Central memory CD4-positive, alpha-beta T cell (primary cell): ENCODE measurements around the gene GAR1.
"Not testable (repeated sequence)": the region's sequence is repeated elsewhere in the genome, so short reads cannot be mapped to it uniquely, and the experiment has no call there.

Experiments
- DNase-seq: peaks from one replicate; pipeline ENCODE4 v3.0.0; 2022

Gene GAR1

GRCh38 chr4:109846395-109847098, 31.0 kb downstream of the GAR1 start:
- no peak for DNase-seq

- no peak for DNase-seq
These were observed 32.4 kb downstream of the GAR1 start, which contains the start of gene LRIT3 for GRCh38 chr4:109847896-109848442. Gene LRIT3 (plus strand): TSS chr4:109848107. CDS start chr4:109848202, 95 bp downstream.

- no peak for DNase-seq
These were observed 32.9 kb downstream of the GAR1 start for GRCh38 chr4:109848501-109848900.

GRCh38 chr4:109850601-109851000, 35.0 kb downstream of the GAR1 start:
- no peak for DNase-seq

GRCh38 chr4:109859426-109860300, 44.1 kb downstream of the GAR1 start:
- not testable (repeated sequence) for DNase-seq

GRCh38 chr4:109861271-109861670, 45.7 kb downstream of the GAR1 start:
- DNase-seq, result no peak

GRCh38 chr4:109861916-109862511, 46.5 kb downstream of the GAR1 start:
- DNase-seq, result no peak

- DNase-seq, result no peak
These were observed 48.6 kb downstream of the GAR1 start for GRCh38 chr4:109864134-109864533.

- DNase-seq, result no peak
These were observed 54.5 kb downstream of the GAR1 start for GRCh38 chr4:109870061-109870460.

GRCh38 chr4:109872065-109872464, 56.5 kb downstream of the GAR1 start:
- no peak for DNase-seq

- DNase-seq, result no peak
These were observed 57.5 kb downstream of the GAR1 start for GRCh38 chr4:109872950-109873656.

GRCh38 chr4:109873791-109874514, 58.4 kb downstream of the GAR1 start:
- no peak for DNase-seq
